HAP-1 (cell line): ENCODE measurements around the gene HOXB3.

Experiments used
- DNase-seq, 2 experiments: peaks; one replicate each; pipeline ENCODE4 v3.0.0-alpha.2; 2016 to 2020; ENCODE audit warnings: low spot score in 2 of 2
- H3K27me3 ChIP-seq: fragments of 250-450 bp; sonication (Bioruptor Pico); 2 replicates; pipeline ENCODE4 v1.5.1; 2020; ENCODE audit warnings: low read depth, mild to moderate bottlenecking, moderate library complexity
- H3K36me3 ChIP-seq: fragments of 250-450 bp; sonication (Bioruptor Pico); replicated peaks from 2 replicates; pipeline ENCODE4 v1.5.1; 2020; ENCODE audit warnings: mild to moderate bottlenecking
- H3K4me1 ChIP-seq: fragments of 250-450 bp; sonication (Bioruptor Pico); 2 replicates; pipeline ENCODE4 v1.5.1; 2020; ENCODE audit warnings: mild to moderate bottlenecking
- H3K4me3 ChIP-seq: fragments of 250-450 bp; sonication (Bioruptor Pico); 2 replicates; pipeline ENCODE4 v1.5.1; 2020; ENCODE audit warnings: mild to moderate bottlenecking, moderate library complexity
- H3K9me3 ChIP-seq: fragments of 250-450 bp; sonication (Bioruptor Pico); 2 replicates; pipeline ENCODE4 v1.5.1; 2020; ENCODE audit warnings: mild to moderate bottlenecking, moderate library complexity
- in situ Hi-C: fragments of 300-500 bp; cut with MboI; formaldehyde crosslinking; loops from 3 replicates; pipeline ENCODE4 v1.14.3; 2020; ENCODE audit warnings: low sequenced_read_pairs, inconsistent platforms, mixed read lengths

The HOXB3 gene

GRCh38 chr17:48621410-48622392, 31.7 kb upstream of the HOXB3 start:
- Histone ChIP-seq H3K4me1 (no peaks in the 10 kb centered on the region; the same call in 1 of the 2 replicates), H3K9me3 (no peaks in the 10 kb centered on the region), H3K4me3 (no peak overlapping the region), H3K36me3 (no peaks in the 10 kb centered on the region), H3K27me3 (peaks cover 88% of the 10 kb centered on the region)
- in situ Hi-C loops: loop anchor here (5.0 kb wide), 1 partner anchor 594 kb away; no protein-coding TSS in a partner anchor
- no peak for DNase-seq

GRCh38 chr17:48620461-48621139, 30.6 kb upstream of the HOXB3 start:
- H3K9me3 ChIP-seq: no peaks in the 10 kb centered on the region
- peaks cover 92% of the 10 kb centered on the region for H3K27me3 ChIP-seq
- H3K4me1 ChIP-seq: no peaks in the 10 kb centered on the region; the same call in 1 of the 2 replicates
- no peak overlapping the region for H3K4me3 ChIP-seq
- no peak for DNase-seq
- in situ Hi-C loops: loop anchor here (5.0 kb wide), 1 partner anchor 593 kb away; no protein-coding TSS in a partner anchor
- H3K36me3 ChIP-seq: no peaks in the 10 kb centered on the region

- Histone ChIP-seq H3K36me3 (no peaks in the 10 kb centered on the region), H3K4me1 (no peaks in the 10 kb centered on the region; the same call in 1 of the 2 replicates), H3K9me3 (no peaks in the 10 kb centered on the region), H3K4me3 (no peak overlapping the region), H3K27me3 (peaks cover 92% of the 10 kb centered on the region)
- DNase-seq: no peak
- in situ Hi-C loops: loop anchor here (5.0 kb wide), 1 partner anchor 593 kb away; no protein-coding TSS in a partner anchor
These were observed 29.9 kb upstream of the HOXB3 start for GRCh38 chr17:48619826-48620449.

- no peaks in the 10 kb centered on the region for H3K36me3 ChIP-seq
- H3K4me3 ChIP-seq: peak overlapping the region; percentile 15
These were observed 28.3 kb upstream of the HOXB3 start for GRCh38 chr17:48618256-48618896.

GRCh38 chr17:48617471-48618255, 27.6 kb upstream of the HOXB3 start:
- H3K4me1 ChIP-seq: no peaks in the 10 kb centered on the region; the same call in 1 of the 2 replicates
- no peaks in the 10 kb centered on the region for H3K36me3 ChIP-seq
- in situ Hi-C loops: no loop called here
- peaks cover 82% of the 10 kb centered on the region for H3K27me3 ChIP-seq
- DNase-seq: no peak
- no peaks in the 10 kb centered on the region for H3K9me3 ChIP-seq
- no peak overlapping the region for H3K4me3 ChIP-seq

More at GRCh38 chr17:48618256-48618896, 28.3 kb upstream of the HOXB3 start:
- in situ Hi-C loops: no loop called here
- Histone ChIP-seq H3K9me3 (no peaks in the 10 kb centered on the region), H3K4me1 (no peaks in the 10 kb centered on the region; the same call in 1 of the 2 replicates), H3K27me3 (peaks cover 89% of the 10 kb centered on the region)
- DNase-seq: peak; percentile 84 to 90

GRCh38 chr17:48616717-48617470, 26.9 kb upstream of the HOXB3 start:
- DNase-seq: no peak
- H3K36me3 ChIP-seq: no peaks in the 10 kb centered on the region

GRCh38 chr17:48615963-48616716, 26.1 kb upstream of the HOXB3 start:
- no peak overlapping the region for H3K4me3 ChIP-seq
- H3K4me1 ChIP-seq: peaks cover 2% of the 10 kb centered on the region; the same call in 1 of the 2 replicates
- no peaks in the 10 kb centered on the region for H3K9me3 ChIP-seq
- no peak for DNase-seq
- in situ Hi-C loops: no loop called here
- H3K27me3 ChIP-seq: peaks cover 68% of the 10 kb centered on the region
- no peaks in the 10 kb centered on the region for H3K36me3 ChIP-seq

More at GRCh38 chr17:48616717-48617470, 26.9 kb upstream of the HOXB3 start:
- Histone ChIP-seq H3K27me3 (peaks cover 74% of the 10 kb centered on the region), H3K9me3 (no peaks in the 10 kb centered on the region), H3K4me1 (peaks cover under 1% of the 10 kb centered on the region; the same call in 1 of the 2 replicates), H3K4me3 (no peak overlapping the region)
- in situ Hi-C loops: no loop called here

GRCh38 chr17:48615047-48615962, 25.3 kb upstream of the HOXB3 start, which contains the start of gene HOXB8:
HOXB8 (minus strand) TSS chr17:48615292; CDS start chr17:48614704, 588 bp downstream.
- in situ Hi-C loops: no loop called here
- no peak within 1 kb of the TSS for H3K4me3 ChIP-seq
- peaks cover 64% of the 10 kb centered on the region for H3K27me3 ChIP-seq
- peaks cover 2% of the 10 kb centered on the region; the same call in 1 of the 2 replicates for H3K4me1 ChIP-seq
- DNase-seq: no peak
- H3K36me3 ChIP-seq: no peaks in the 10 kb centered on the region
- H3K9me3 ChIP-seq: no peaks in the 10 kb centered on the region

GRCh38 chr17:48613862-48614694, 24.0 kb upstream of the HOXB3 start:
- H3K4me3 ChIP-seq: no peak overlapping the region
- no peaks in the 10 kb centered on the region for H3K36me3 ChIP-seq
- H3K4me1 ChIP-seq: peaks cover 2% of the 10 kb centered on the region; the same call in 1 of the 2 replicates
- no peak for DNase-seq
- no peaks in the 10 kb centered on the region for H3K9me3 ChIP-seq
- in situ Hi-C loops: no loop called here
- H3K27me3 ChIP-seq: peaks cover 53% of the 10 kb centered on the region
